Astrocyte of the cerebellum (primary cell): ENCODE data around the gene BCL6B.

Experiments used
- DNase-seq: peaks from one replicate; pipeline ENCODE4 v3.0.0-alpha.2; 2011; ENCODE audit warnings: low read depth
- H3K4me3 ChIP-seq: 2 replicates; pipeline ENCODE4 v1.5.1; 2011; ENCODE audit warnings: mild to moderate bottlenecking, low read depth, low read length, moderate library complexity
- CTCF ChIP-seq: IDR thresholded peaks from 2 replicates; pipeline ENCODE4 v1.5.1; 2012; ENCODE audit warnings: low read length, low read depth, moderate library complexity, mild to moderate bottlenecking; ENCODE audit errors: missing control alignments
- in situ Hi-C: cut with HindIII; loops from 2 replicates; pipeline ENCODE4 v1.10.0; 2017; ENCODE audit warnings: low sequenced_read_pairs

The BCL6B gene

GRCh38 chr17:7072406-7072805, 49.6 kb downstream of the BCL6B start:
- in situ Hi-C loops, result loop anchor here (5.0 kb wide), 1 partner anchor 50 kb away; no protein-coding TSS in a partner anchor
- no peak overlapping the region for H3K4me3 ChIP-seq
- DNase-seq, result no peak
- no peak for TF ChIP-seq CTCF

GRCh38 chr17:7074931-7075330, 52.1 kb downstream of the BCL6B start:
- no peak for TF ChIP-seq CTCF
- in situ Hi-C loops, result loop anchor here (5.0 kb wide), 1 partner anchor 47 kb away; no protein-coding TSS in a partner anchor
- H3K4me3 ChIP-seq, result no peak overlapping the region
- no peak for DNase-seq

- no peak overlapping the region for H3K4me3 ChIP-seq
- DNase-seq, result no peak
- no peak for TF ChIP-seq CTCF
- in situ Hi-C loops, result no loop called here
Measured at GRCh38 chr17:7077911-7078546, 55.2 kb downstream of the BCL6B start.

- in situ Hi-C loops, result no loop called here
- TF ChIP-seq CTCF, result no peak
- no peak for DNase-seq
- H3K4me3 ChIP-seq, result no peak overlapping the region
Measured at GRCh38 chr17:7078711-7079110, 55.9 kb downstream of the BCL6B start.
